Immature natural killer cell (primary cell): ENCODE results near the gene TMPRSS6. TPM values are rescaled to one million over a fixed set of nuclear protein-coding genes. Genes with fewer than 3 reads are reported as not detected.

ENCODE experiments used
- DNase-seq, 3 donors: peaks; one replicate each; pipeline ENCODE4 v3.0.0; 2022; ENCODE audit warnings: mixed read lengths in 1 of 3
- H3K27ac Mint-ChIP-seq, 6 donors: one replicate each; pipeline ENCODE4 v1.8.0; 2020; ENCODE audit warnings: mixed read lengths in 6 of 6, mild to moderate bottlenecking in 5 of 6, inconsistent platforms in 4 of 6, moderate library complexity in 3 of 6
- H3K27me3 Mint-ChIP-seq, 3 donors: one replicate each; pipeline ENCODE4 v1.8.0; 2020 to 2021; ENCODE audit warnings: low read depth in 3 of 3, mild to moderate bottlenecking in 3 of 3, mixed read lengths in 3 of 3, moderate library complexity in 3 of 3, inconsistent platforms in 1 of 3
- H3K36me3 Mint-ChIP-seq, 3 donors: one replicate each; pipeline ENCODE4 v1.8.0; 2020; ENCODE audit warnings: mixed read lengths in 3 of 3, inconsistent platforms in 2 of 3, mild to moderate bottlenecking in 2 of 3
- H3K4me1 Mint-ChIP-seq, 2 donors: one replicate each; pipeline ENCODE4 v1.8.0; 2020; ENCODE audit warnings: inconsistent platforms in 2 of 2, mild to moderate bottlenecking in 2 of 2, mixed read lengths in 2 of 2, moderate library complexity in 1 of 2
- H3K4me3 Mint-ChIP-seq, 5 donors: one replicate each; pipeline ENCODE4 v1.8.0; 2020; ENCODE audit warnings: mild to moderate bottlenecking in 5 of 5, mixed read lengths in 5 of 5, inconsistent platforms in 3 of 5, moderate library complexity in 3 of 5
- H3K9me3 Mint-ChIP-seq, 6 donors: one replicate each; pipeline ENCODE4 v1.8.0; 2020; ENCODE audit warnings: mild to moderate bottlenecking in 6 of 6, mixed read lengths in 6 of 6, inconsistent platforms in 4 of 6, moderate library complexity in 3 of 6
- polyA plus RNA-seq, 3 donors: library from polyadenylated mRNA; unstranded; fragments of 300-500 nt; fragmentation: Illumina TruSeq; gene quantifications; one replicate each; pipeline ENCODE4 v1.2.3, GENCODE V29; 2021

The TMPRSS6 gene
- polyA plus RNA-seq, 3 donors from 2014 or later = 0.28 to 0.52 TPM; not detected in 1

- peaks cover 2 to 4% (median 3%) of the 10 kb centered on the region in 3 donors for H3K27me3 Mint-ChIP-seq
- H3K36me3 Mint-ChIP-seq = peaks cover 0 to 4% (median 0%) of the 10 kb centered on the region in 3 donors
- peaks cover 9 to 20% of the 10 kb centered on the region in 2 donors for H3K4me1 Mint-ChIP-seq
- H3K27ac Mint-ChIP-seq = no peak overlapping the region
- H3K9me3 Mint-ChIP-seq = no peaks in the 10 kb centered on the region
- H3K4me3 Mint-ChIP-seq = no peak overlapping the region
- no peak for DNase-seq
Observed at GRCh38 chr22:37103151-37103550, 6.4 kb downstream of the TMPRSS6 start.

- peaks cover 2 to 5% (median 4%) of the 10 kb centered on the region in 3 donors for H3K27me3 Mint-ChIP-seq
- no peak overlapping the region for H3K4me3 Mint-ChIP-seq
- no peak for DNase-seq
- peak overlapping the region in 1 of 6 donors; percentile 22 for H3K27ac Mint-ChIP-seq
- no peaks in the 10 kb centered on the region for H3K9me3 Mint-ChIP-seq
- peaks cover 0 to 4% (median 0%) of the 10 kb centered on the region in 3 donors for H3K36me3 Mint-ChIP-seq
- peaks cover 9 to 19% of the 10 kb centered on the region in 2 donors for H3K4me1 Mint-ChIP-seq
Observed at GRCh38 chr22:37101311-37102066, 8.0 kb downstream of the TMPRSS6 start.

- Mint-ChIP-seq H3K27me3 (peaks cover 2 to 5% (median 4%) of the 10 kb centered on the region in 3 donors), H3K36me3 (peaks cover 0 to 9% (median 0%) of the 10 kb centered on the region in 3 donors), H3K4me1 (peaks cover 9 to 17% of the 10 kb centered on the region in 2 donors), H3K4me3 (no peak overlapping the region), H3K9me3 (no peaks in the 10 kb centered on the region), H3K27ac (peak overlapping the region in 2 of 6 donors; percentile 28 to 75)
- DNase-seq = no peak
Observed at GRCh38 chr22:37100589-37101127, 8.9 kb downstream of the TMPRSS6 start.

DNA sequence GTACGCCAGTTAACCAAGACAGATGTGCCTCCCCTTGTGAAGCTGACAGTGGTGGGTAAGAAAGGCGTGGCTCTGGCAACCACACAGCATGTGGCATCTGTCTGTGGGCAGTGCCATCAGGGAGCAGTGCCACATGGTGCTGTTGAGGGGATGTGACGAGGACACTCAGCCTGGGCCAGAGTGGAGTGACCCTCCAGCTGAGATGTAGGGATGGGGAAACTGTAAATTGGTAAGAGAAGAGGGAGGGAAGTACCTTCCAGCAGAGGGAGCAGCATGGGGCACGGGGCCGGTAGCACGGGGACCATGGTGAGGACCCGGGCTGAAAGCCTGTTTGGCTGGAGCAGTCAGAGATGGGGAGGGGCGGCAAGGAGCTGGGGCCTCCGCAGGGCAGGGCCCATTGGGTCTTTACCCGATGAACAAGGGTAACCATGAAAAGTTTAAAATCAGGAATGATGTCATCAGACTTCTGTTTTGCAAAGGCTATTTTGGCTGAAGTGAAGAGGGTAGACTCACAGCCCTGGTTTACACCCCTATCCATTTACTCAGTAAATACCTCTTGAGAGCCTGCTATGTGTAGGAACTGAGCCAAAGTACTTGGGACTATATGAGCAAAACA, 10.4 kb downstream of the TMPRSS6 start:
- H3K27ac Mint-ChIP-seq = peak overlapping the region in 5 of 6 donors; percentile 4 to 51 (median 36)
- peak overlapping the region in 1 of 5 donors; percentile 18 for H3K4me3 Mint-ChIP-seq
- peak in 2 of 3 donors; percentile 25 for DNase-seq
- H3K9me3 Mint-ChIP-seq = no peaks in the 10 kb centered on the region
- peaks cover 2 to 7% (median 7%) of the 10 kb centered on the region in 3 donors for H3K27me3 Mint-ChIP-seq
- H3K4me1 Mint-ChIP-seq = peaks cover 8 to 9% of the 10 kb centered on the region in 2 donors
- H3K36me3 Mint-ChIP-seq = peaks cover 7 to 9% (median 8%) of the 10 kb centered on the region in 3 donors

DNA sequence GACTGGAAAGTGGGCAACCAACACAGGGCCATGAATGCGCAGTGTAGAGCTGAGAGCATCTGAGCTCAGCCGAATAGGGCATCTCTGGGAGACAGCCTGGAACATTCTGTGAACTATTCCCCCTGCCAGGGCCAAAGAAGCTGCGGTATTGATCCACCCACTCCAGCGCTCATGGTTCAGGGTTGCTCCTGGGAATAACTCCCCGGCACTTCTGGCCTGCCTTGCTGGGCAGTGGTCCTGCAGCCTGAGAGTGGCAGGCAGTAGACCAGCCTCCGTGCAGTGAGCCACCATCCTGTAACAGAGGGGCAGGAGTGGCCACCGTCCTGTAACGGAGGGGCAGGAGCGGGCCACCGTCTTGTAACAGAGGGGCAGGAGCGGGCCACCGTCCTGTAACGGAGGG, 12.2 kb downstream of the TMPRSS6 start:
- H3K27me3 Mint-ChIP-seq = peaks cover 2 to 9% (median 7%) of the 10 kb centered on the region in 3 donors
- H3K27ac Mint-ChIP-seq = no peak overlapping the region
- H3K4me3 Mint-ChIP-seq = no peak overlapping the region
- H3K9me3 Mint-ChIP-seq = no peaks in the 10 kb centered on the region
- H3K36me3 Mint-ChIP-seq = peaks cover 7 to 9% (median 8%) of the 10 kb centered on the region in 3 donors
- DNase-seq = no peak
- peaks cover 8 to 9% of the 10 kb centered on the region in 2 donors for H3K4me1 Mint-ChIP-seq

DNA sequence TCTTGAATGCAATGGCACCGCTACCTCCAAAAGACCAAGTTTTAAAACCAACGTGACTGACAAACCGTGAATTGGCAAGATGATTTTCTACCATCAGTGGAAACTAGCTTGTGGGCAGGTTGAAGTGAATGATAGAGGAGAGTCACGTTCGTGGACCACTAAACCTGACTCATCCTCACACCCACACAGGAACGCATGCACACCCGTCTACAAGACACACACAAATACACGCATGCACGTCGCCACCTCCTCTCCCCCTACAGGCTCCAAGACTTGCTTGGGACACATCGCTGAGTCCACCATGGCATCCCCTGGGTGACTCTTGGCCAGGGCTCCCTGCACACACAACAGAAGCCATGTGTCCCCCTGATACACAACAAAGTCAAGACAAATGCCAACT, 14.4 kb downstream of the TMPRSS6 start:
- no peak for DNase-seq
- Mint-ChIP-seq H3K27ac (peak overlapping the region in 1 of 6 donors; percentile 6), H3K4me1 (peaks cover 8 to 9% of the 10 kb centered on the region in 2 donors), H3K27me3 (peaks cover 2 to 9% (median 4%) of the 10 kb centered on the region in 3 donors), H3K9me3 (no peaks in the 10 kb centered on the region), H3K4me3 (no peak overlapping the region), H3K36me3 (peaks cover 5 to 8% (median 7%) of the 10 kb centered on the region in 3 donors)

DNA sequence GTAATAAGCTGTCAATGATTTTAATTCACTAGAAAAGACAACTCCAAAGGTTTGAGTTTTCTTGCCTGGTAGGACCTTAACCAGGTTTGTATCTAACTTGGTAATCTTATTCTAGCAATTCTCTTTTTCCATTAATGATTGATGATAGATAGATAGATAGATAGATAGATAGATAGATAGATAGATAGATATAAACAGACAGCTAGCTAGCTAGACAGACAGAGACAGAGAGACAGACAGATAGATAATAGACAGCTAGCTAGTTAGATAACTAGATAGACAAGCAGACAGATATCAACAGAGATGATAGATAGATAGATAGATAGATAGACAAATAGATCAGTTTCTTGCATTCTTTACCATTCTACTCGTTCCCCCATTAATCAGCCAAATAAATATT, 15.3 kb downstream of the TMPRSS6 start:
- H3K27me3 Mint-ChIP-seq = peaks cover 2 to 9% (median 4%) of the 10 kb centered on the region in 3 donors
- DNase-seq = no peak
- H3K4me3 Mint-ChIP-seq = no peak overlapping the region
- H3K9me3 Mint-ChIP-seq = no peaks in the 10 kb centered on the region
- peaks cover 5 to 8% (median 7%) of the 10 kb centered on the region in 3 donors for H3K36me3 Mint-ChIP-seq
- H3K27ac Mint-ChIP-seq = no peak overlapping the region
- H3K4me1 Mint-ChIP-seq = peaks cover 8 to 9% of the 10 kb centered on the region in 2 donors

- no peak for DNase-seq
- no peak overlapping the region for H3K4me3 Mint-ChIP-seq
Observed at GRCh38 chr22:37092997-37093396, 16.5 kb downstream of the TMPRSS6 start.

DNA sequence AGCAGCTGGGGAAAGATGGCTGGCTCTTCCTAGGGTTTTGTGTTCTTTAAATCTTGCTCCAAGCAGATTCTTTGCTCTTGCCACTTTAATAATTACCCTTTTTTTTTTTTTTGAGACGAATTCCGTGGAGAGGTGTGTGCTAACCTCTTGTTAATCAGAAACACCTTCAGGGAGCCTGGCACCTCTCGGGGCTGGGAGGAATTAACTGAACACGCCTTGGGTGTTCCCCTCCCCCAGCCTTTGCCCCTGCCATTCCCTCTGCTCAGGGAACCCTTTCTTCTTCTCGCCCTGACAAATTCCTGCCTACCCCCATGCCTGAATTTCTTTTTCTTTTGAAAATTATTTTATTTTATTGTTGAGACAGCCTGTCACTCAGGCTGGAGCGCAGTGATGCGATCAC, 17.5 kb downstream of the TMPRSS6 start:
- H3K36me3 Mint-ChIP-seq = peaks cover 5 to 8% (median 7%) of the 10 kb centered on the region in 3 donors
- H3K4me3 Mint-ChIP-seq = no peak overlapping the region
- H3K4me1 Mint-ChIP-seq = no peaks in the 10 kb centered on the region
- DNase-seq = no peak
- peak overlapping the region in 2 of 6 donors; percentile 68 to 77 for H3K27ac Mint-ChIP-seq
- H3K27me3 Mint-ChIP-seq = peaks cover 3 to 6% (median 6%) of the 10 kb centered on the region in 3 donors
- H3K9me3 Mint-ChIP-seq = no peaks in the 10 kb centered on the region

More at GRCh38 chr22:37092997-37093396, 16.5 kb downstream of the TMPRSS6 start:
- no peaks in the 10 kb centered on the region for H3K9me3 Mint-ChIP-seq
- peaks cover 4 to 6% (median 6%) of the 10 kb centered on the region in 3 donors for H3K27me3 Mint-ChIP-seq
- H3K36me3 Mint-ChIP-seq = peaks cover 5 to 8% (median 7%) of the 10 kb centered on the region in 3 donors
- H3K27ac Mint-ChIP-seq = no peak overlapping the region
- H3K4me1 Mint-ChIP-seq = no peaks in the 10 kb centered on the region

DNA sequence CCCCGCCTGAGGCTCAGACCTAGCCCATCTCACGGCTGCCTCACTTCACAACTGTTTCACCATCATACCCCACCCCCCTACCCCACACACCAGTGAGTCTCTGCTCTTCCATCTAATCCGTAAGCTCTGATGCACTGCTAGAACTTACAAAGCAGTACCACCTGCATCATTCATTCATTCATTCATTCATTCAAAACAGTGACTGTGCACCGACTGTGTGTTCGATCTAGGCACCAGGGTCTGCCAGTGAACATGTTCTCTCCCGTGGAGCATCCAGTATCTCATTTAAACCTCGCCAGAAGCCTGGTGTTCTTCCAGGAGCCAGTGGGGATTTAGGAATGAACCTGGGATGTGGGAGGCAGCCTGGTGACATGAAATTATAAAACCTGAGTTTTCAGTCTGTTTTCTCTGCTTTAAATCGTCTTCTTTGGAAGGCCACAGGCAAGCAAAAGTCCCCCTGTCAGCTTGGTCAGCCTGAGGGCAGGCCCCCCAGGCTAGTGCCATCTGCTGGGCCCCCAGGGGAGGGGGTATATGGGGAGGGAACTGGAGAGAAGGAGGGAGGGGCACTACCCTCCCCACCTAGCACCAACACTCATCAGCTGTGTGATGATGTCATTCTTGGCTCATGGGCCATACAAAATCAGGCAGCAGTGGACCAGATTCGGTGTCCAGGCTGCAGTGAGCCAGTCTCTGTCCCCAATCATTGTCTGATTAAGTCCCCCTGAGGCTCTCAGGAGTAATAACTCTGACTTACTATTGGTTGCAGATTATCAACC, 18.4 kb downstream of the TMPRSS6 start:
- Mint-ChIP-seq H3K4me1 (no peaks in the 10 kb centered on the region), H3K9me3 (no peaks in the 10 kb centered on the region), H3K27me3 (peaks cover 3 to 6% (median 5%) of the 10 kb centered on the region in 3 donors), H3K36me3 (peaks cover 1 to 8% (median 7%) of the 10 kb centered on the region in 3 donors), H3K4me3 (no peak overlapping the region), H3K27ac (no peak overlapping the region)
- no peak for DNase-seq

DNA sequence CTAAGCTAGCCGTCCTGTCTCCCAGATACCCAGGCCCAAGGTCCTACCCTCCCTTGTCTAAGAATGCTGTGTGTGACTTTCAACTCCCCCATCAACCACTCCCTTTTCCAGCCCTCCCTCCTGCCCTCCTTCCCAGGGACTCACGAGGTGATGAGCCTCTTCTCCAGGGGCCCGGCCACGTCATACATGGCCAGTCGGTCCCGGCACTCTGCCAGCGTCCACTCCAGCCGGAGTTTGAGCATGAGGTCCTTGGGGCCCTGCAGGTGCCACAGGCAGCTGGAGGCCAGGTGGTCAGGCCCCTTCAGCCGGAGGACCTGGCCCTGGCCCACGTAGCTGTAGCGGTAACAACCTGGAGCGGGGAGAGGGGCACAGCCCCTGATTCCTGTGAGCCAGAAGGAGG, 20.1 kb downstream of the TMPRSS6 start:
- H3K9me3 Mint-ChIP-seq = no peaks in the 10 kb centered on the region
- no peak overlapping the region for H3K4me3 Mint-ChIP-seq
- H3K4me1 Mint-ChIP-seq = no peaks in the 10 kb centered on the region
- DNase-seq = no peak
- peaks cover 0 to 6% (median 4%) of the 10 kb centered on the region in 3 donors for H3K27me3 Mint-ChIP-seq
- H3K36me3 Mint-ChIP-seq = peaks cover 0 to 3% (median 2%) of the 10 kb centered on the region in 3 donors
- H3K27ac Mint-ChIP-seq = no peak overlapping the region

DNA sequence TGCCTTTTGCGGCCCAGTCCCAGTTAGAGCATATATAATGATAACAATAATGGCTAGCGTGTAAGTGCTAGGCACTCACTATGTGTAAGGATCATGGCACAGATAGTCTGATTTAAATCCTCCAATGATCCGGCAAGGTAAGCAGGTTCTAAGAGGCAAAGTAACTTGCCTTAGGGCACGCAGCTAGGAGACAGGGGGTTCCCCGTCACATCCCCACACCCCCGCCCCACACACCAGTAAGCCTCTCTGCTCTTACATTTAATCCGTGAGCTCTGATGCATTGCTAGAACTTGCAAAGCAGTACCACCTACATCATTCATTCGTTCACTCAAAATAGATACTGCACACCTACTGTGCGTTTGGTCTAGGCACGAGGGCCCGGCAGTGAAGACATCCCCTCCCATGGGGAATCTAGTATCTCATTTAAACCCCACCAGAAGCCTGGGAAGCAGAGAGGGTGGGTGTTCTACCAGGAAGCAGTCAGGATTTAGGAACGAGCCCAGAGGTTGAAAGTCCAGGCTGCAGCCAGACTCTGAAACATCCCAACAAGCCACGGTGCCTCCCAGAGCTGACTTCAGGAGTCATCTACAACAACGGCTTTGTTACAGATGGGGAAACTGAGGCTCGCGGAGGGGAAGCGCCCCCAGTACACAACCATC, 20.6 kb downstream of the TMPRSS6 start:
- peaks cover 0 to 6% (median 4%) of the 10 kb centered on the region in 3 donors for H3K27me3 Mint-ChIP-seq
- no peaks in the 10 kb centered on the region for H3K36me3 Mint-ChIP-seq
- no peaks in the 10 kb centered on the region for H3K4me1 Mint-ChIP-seq
- no peak overlapping the region for H3K4me3 Mint-ChIP-seq
- peak overlapping the region in 2 of 6 donors; percentile 7 to 14 for H3K27ac Mint-ChIP-seq
- no peak for DNase-seq
- no peaks in the 10 kb centered on the region for H3K9me3 Mint-ChIP-seq

DNA sequence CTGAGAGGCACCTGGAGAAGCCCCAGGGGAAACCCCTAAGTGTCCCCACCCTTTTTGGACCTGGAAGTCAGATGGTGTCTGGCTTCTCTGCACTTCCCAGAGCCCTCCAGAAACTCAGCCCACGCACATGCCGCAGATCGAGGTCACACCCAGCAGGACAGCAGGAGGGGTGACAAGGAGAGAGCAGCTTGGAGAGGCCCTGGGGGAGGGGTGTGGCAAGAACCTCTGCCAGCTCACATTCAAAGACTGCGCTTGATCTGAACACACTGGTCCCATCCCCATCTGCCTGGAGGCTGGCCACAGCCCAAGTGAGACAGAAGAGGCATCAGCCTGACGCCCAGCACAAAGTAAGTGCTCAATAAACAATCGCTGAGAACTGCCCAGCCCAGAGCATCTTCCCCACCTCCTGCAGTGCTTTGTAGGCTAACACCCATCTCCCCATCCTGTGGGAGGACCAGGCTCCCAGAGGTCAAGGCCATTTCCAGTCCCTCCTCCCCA, 21.4 kb downstream of the TMPRSS6 start:
- H3K27ac Mint-ChIP-seq = peak overlapping the region in 1 of 6 donors; percentile 7
- no peak for DNase-seq
- no peaks in the 10 kb centered on the region for H3K36me3 Mint-ChIP-seq
- H3K27me3 Mint-ChIP-seq = peaks cover 0 to 6% (median 4%) of the 10 kb centered on the region in 3 donors
- no peaks in the 10 kb centered on the region for H3K9me3 Mint-ChIP-seq
- no peaks in the 10 kb centered on the region for H3K4me1 Mint-ChIP-seq
- no peak overlapping the region for H3K4me3 Mint-ChIP-seq
